NOMO-1 (cell line): ENCODE data around the gene NRBF2.
A peak's percentile ranks its signal among the peaks of the same experiment; 100 is the strongest.
"Not testable (repeated sequence)": the region's sequence is repeated elsewhere in the genome, so short reads cannot be mapped to it uniquely, and the experiment has no call there.

ENCODE experiments used
- DNase-seq, 2 experiments: peaks; one replicate each; lab custom pipeline; 2025; ENCODE audit not compliant: unreplicated experiment in 2 of 2; lab: John Stamatoyannopoulos, UW

The NRBF2 gene

GRCh38 chr10:63116452-63117072 is 16.6 kb upstream of the NRBF2 start:
- no peak for DNase-seq

DNA sequence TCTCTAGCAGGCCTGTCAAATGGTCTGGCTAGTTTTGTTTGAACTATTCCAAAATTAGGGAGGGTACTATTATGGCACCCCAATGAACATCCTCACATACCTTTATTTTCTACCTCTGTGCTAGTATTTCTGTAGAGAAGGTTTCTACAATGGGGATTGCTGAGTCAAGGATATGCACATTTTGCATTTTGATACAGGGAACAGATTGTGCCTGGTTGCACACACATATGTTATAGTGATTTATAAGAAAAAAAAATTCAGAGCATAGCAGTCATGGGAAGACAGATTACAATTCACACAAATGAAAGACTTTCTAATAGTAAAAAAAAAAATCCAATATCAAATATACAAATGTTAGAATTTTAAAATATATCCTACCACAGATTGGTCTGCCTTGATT is 14.1 kb upstream of the NRBF2 start:
- no peak for DNase-seq

DNA sequence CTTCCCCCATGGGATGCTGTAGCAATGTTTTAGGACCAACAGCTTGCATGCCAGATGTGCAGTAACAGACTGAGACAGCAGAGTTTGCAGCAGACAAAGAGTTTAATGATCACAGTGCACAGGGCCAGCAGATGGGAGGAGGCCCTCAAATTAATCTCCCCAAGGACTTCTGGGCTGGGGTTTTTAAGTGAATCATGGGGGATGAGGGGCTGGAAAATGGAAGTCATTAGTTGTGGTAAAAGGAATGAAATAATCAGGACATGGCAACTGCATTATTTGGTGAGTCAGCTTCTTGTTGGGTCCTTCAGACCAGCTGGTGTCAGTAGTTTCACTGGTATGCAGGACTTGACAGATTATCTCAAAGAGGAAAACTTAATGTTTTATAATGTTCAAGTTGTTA is 12.6 kb upstream of the NRBF2 start:
- DNase-seq: no peak

GRCh38 chr10:63123727-63124362 is 9.3 kb upstream of the NRBF2 start:
- DNase-seq: no peak

- no peak for DNase-seq
These were observed 7.7 kb upstream of the NRBF2 start for GRCh38 chr10:63125459-63125858.

GRCh38 chr10:63128443-63128842 is 4.7 kb upstream of the NRBF2 start:
- no peak for DNase-seq

- DNase-seq: no peak
These were observed 3.2 kb upstream of the NRBF2 start for GRCh38 chr10:63129888-63130287.

DNA sequence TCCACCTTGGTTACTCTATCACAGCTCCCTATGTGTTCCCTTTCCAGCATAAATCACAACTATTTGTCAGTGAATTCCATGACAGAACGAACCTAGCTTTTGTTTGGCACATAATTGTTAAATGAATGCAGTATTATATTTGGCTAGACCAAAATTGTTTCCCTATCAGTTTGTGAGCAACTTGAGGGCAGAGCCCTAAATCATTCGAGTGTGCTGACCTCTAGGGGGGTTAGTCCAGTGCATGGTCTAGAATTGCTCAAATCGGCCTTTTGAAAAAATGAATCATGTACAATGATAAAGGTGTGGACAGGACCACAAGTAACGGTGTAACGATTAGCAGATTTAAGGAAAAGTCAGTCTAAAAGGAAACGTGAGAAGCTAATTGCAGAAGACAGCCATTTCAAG is 475 bp upstream of the NRBF2 start:
- no peak for DNase-seq

DNA sequence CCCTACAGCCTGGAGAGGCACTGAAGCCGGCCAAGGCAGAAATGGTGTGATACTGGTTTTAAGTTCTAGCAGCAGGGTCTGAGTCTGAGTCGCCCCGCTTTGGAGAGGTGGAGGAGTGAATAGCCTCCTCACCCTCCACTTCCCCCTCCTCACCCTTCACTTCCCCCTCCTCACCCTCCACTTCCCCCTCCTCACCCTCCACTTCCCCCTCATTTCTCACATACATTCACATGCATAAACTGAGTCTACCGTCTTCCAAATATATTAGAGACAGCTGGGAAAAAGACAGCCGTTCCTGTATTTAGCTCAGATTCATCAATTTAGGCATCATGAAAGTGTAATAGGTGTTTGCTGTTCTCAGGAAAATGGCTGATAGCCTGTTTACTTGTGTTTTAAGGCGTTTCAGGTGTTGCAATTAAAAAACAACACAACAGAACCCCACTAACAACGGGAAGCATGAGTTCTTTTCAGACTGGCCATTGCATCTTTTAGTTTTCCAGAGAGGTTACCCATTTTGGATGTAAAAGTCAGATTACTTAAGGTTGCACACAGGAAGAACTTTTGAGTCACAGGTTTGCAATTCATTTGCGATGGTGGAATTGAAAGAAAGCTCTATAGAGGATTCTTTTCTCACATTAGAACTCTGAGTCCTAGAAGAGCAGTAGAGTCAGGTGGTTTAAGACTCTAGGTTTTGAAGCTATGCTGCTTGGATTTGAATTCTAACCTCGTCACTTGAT is 861 bp downstream of the NRBF2 start:
- peak; percentile 37 to 57 for DNase-seq

DNA sequence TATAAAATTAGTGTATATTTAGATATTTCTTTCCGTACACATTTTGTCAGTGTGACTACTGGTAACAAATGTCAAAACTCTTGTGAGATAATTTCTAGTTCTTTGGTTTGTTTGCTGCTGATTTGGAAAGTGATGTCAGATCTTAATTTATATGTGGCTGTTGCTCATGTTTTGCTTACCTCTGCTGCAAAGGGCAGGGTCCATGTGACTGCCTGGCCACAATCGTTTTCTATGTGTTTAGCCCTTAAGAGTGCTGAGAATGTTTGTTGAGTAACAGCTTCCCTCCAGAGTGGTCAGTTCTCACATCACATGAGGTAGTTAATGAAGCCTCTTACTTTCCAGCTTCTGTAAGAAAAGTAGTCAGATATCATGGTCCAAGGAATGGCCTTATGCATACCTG is 4.2 kb downstream of the NRBF2 start:
- DNase-seq: no peak

GRCh38 chr10:63140077-63140476 is 6.9 kb downstream of the NRBF2 start:
- no peak for DNase-seq

GRCh38 chr10:63142136-63142535 is 9.0 kb downstream of the NRBF2 start:
- no peak for DNase-seq

DNA sequence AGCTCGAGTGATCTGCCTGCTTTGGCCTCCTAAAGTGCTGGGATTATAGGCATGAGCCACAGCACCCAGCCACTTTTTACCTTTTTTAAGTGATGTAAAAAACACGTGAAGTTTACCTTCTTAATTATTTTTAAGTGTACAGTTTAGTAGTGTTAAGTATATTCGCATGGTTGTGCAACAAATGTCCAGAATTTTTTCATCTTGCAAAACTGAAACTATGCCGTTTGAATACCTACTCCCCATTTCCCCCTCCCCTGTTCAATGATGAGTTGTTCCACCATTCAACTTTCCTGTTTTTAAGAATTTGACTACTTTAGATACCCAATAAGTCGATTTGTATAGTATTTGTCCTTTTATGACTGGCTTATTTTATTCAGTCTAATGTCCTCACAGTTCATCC is 10.9 kb downstream of the NRBF2 start:
- peak; percentile 13 to 40 for DNase-seq

- no peak for DNase-seq
These were observed 12.7 kb downstream of the NRBF2 start for GRCh38 chr10:63145782-63146181.

DNA sequence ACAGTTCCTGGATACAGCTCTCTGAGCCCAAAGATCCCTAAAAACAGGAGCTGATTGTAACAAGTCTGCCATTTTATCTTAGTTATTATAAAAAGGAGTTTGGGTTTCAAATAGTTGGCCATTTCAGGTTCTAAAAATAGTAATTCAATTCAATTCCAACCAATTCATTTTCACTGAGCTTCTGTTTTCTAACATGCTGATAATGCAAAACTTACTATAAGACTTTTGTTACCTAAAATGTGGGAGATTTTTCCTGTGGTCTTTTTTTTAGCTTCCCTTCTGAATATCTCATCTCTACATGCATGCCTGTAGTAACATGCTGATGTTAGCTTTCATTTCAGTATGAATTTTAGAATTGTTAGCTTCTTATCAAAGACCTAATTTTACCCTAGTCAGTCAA is 13.4 kb downstream of the NRBF2 start:
- no peak for DNase-seq

DNA sequence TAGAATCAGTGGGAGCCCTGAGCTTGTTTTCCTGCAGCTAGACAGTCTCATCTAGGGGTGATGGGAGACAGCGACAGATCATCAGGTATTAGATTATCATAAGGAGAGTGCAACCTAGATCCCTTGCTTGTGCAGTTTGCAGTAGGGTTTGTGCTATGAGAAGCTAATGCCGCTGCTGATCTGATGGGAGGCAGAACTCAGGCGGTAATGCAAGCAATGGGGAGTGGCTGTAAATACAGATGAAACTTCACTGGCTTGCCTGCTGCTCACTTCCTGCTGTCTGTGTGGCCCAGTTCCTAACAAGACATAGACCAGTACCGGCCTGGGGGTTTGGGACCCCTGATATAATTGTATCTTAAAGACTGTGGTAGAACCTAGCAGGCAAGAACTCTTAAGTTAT is 17.6 kb downstream of the NRBF2 start:
- DNase-seq: no peak

- not testable (repeated sequence) for DNase-seq
These were observed 20.9 kb downstream of the NRBF2 start for GRCh38 chr10:63153868-63154545.

- no peak for DNase-seq
These were observed 21.6 kb downstream of the NRBF2 start for GRCh38 chr10:63154546-63155387.

- DNase-seq: peak; percentile 63 to 73
These were observed 22.4 kb downstream of the NRBF2 start for GRCh38 chr10:63155388-63156020.

DNA sequence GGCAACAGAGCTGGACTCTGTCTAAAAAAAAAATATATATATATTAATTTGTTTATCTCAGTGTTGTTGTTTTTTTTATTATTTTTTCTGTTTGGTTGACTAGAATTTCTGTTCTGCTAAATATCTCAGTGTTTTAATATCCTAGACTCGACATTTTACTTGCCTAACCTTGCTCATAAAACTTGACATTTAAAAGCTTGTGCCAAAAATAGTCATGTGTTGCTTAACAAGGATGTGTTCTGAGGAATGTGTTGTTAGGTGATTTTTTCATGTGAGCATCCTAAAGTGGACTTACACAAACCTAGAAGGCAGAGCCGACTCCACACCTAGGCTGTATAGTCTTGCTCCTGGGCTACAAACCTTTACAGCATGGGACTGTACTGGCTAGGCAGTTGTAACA is 23.1 kb downstream of the NRBF2 start:
- DNase-seq: peak in 1 of 2 experiments; percentile 19
